ENCODE measurements around the gene ITIH2.
"Not testable (repeated sequence)": the region's sequence is repeated elsewhere in the genome, so short reads cannot be mapped to it uniquely, and the experiment has no call there.

The ITIH2 gene

GRCh38 chr10:7768417-7768816 is 65.3 kb downstream of the ITIH2 start:
- H3K36me3 ChIP-seq (ENCODE audit: control insufficient read depth in 1 of 2, insufficient read depth in 2 of 2, low read length in 2 of 2) = peaks cover 9 to 51% of the 10 kb centered on the region in 2 donors
- H3K27ac ChIP-seq (ENCODE audit: low read depth, low read length) = no peak overlapping the region
- no peaks in the 10 kb centered on the region for H3K4me1 ChIP-seq (ENCODE audit: control insufficient read depth in 1 of 2, insufficient read depth in 2 of 2, low read length in 2 of 2)

GRCh38 chr10:7773845-7774801 is 71.0 kb downstream of the ITIH2 start:
- H3K27ac ChIP-seq (ENCODE audit: low read depth, low read length) = no peak overlapping the region
- H3K36me3 ChIP-seq (ENCODE audit: control insufficient read depth in 1 of 2, insufficient read depth in 2 of 2, low read length in 2 of 2) = peaks cover 6 to 57% of the 10 kb centered on the region in 2 donors
- H3K27me3 ChIP-seq (ENCODE audit: control insufficient read depth in 1 of 2, insufficient read depth in 2 of 2, low read length in 2 of 2) = no peaks in the 10 kb centered on the region
- no peak overlapping the region for H3K4me3 ChIP-seq (ENCODE audit: low read depth in 1 of 2, low read length in 2 of 2)
- H3K9ac ChIP-seq (ENCODE audit: low read depth in 1 of 2, low read length in 2 of 2) = no peak overlapping the region
- no peaks in the 10 kb centered on the region for H3K4me1 ChIP-seq (ENCODE audit: control insufficient read depth in 1 of 2, insufficient read depth in 2 of 2, low read length in 2 of 2)
- H3K9me3 ChIP-seq (ENCODE audit: control insufficient read depth in 1 of 2, low read length in 2 of 2) = no peaks in the 10 kb centered on the region

More at GRCh38 chr10:7768417-7768816, 65.3 kb downstream of the ITIH2 start:
- H3K9ac ChIP-seq (ENCODE audit: low read depth in 1 of 2, low read length in 2 of 2) = no peak overlapping the region
- H3K9me3 ChIP-seq (ENCODE audit: control insufficient read depth in 1 of 2, low read length in 2 of 2) = no peaks in the 10 kb centered on the region
- H3K4me3 ChIP-seq (ENCODE audit: low read depth in 1 of 2, low read length in 2 of 2) = no peak overlapping the region
- H3K27me3 ChIP-seq (ENCODE audit: control insufficient read depth in 1 of 2, insufficient read depth in 2 of 2, low read length in 2 of 2) = no peaks in the 10 kb centered on the region

GRCh38 chr10:7776777-7777176 is 73.7 kb downstream of the ITIH2 start:
- Histone ChIP-seq H3K4me1 (ENCODE audit: control insufficient read depth in 1 of 2, insufficient read depth in 2 of 2, low read length in 2 of 2) (no peaks in the 10 kb centered on the region), H3K36me3 (ENCODE audit: control insufficient read depth in 1 of 2, insufficient read depth in 2 of 2, low read length in 2 of 2) (peaks cover 12 to 63% of the 10 kb centered on the region in 2 donors), H3K27ac (ENCODE audit: low read depth, low read length) (no peak overlapping the region), H3K9me3 (ENCODE audit: control insufficient read depth in 1 of 2, low read length in 2 of 2) (no peaks in the 10 kb centered on the region), H3K9ac (ENCODE audit: low read depth in 1 of 2, low read length in 2 of 2) (no peak overlapping the region), H3K27me3 (ENCODE audit: control insufficient read depth in 1 of 2, insufficient read depth in 2 of 2, low read length in 2 of 2) (no peaks in the 10 kb centered on the region), H3K4me3 (ENCODE audit: low read depth in 1 of 2, low read length in 2 of 2) (no peak overlapping the region)

- not testable (repeated sequence) for H3K9ac ChIP-seq (ENCODE audit: low read depth in 1 of 2, low read length in 2 of 2); H3K27ac ChIP-seq (ENCODE audit: low read depth, low read length); H3K27me3 ChIP-seq (ENCODE audit: control insufficient read depth in 1 of 2, insufficient read depth in 2 of 2, low read length in 2 of 2); H3K9me3 ChIP-seq (ENCODE audit: control insufficient read depth in 1 of 2, low read length in 2 of 2); H3K4me3 ChIP-seq (ENCODE audit: low read depth in 1 of 2, low read length in 2 of 2); H3K4me1 ChIP-seq (ENCODE audit: control insufficient read depth in 1 of 2, insufficient read depth in 2 of 2, low read length in 2 of 2)
- peaks cover 5 to 38% of the 10 kb centered on the region in 2 donors for H3K36me3 ChIP-seq (ENCODE audit: control insufficient read depth in 1 of 2, insufficient read depth in 2 of 2, low read length in 2 of 2)
Observed at GRCh38 chr10:7782194-7782593, 79.1 kb downstream of the ITIH2 start.

GRCh38 chr10:7786430-7786829 is 83.3 kb downstream of the ITIH2 start:
- Histone ChIP-seq H3K4me3 (ENCODE audit: low read depth in 1 of 2, low read length in 2 of 2) (peak overlapping the region; percentile 94 to 98), H3K27ac (ENCODE audit: low read depth, low read length) (no peak overlapping the region), H3K27me3 (ENCODE audit: control insufficient read depth in 1 of 2, insufficient read depth in 2 of 2, low read length in 2 of 2) (no peaks in the 10 kb centered on the region), H3K36me3 (ENCODE audit: control insufficient read depth in 1 of 2, insufficient read depth in 2 of 2, low read length in 2 of 2) (no peaks in the 10 kb centered on the region), H3K9ac (ENCODE audit: low read depth in 1 of 2, low read length in 2 of 2) (peak overlapping the region in 1 of 2 donors; percentile 87), H3K9me3 (ENCODE audit: control insufficient read depth in 1 of 2, low read length in 2 of 2) (no peaks in the 10 kb centered on the region), H3K4me1 (ENCODE audit: control insufficient read depth in 1 of 2, insufficient read depth in 2 of 2, low read length in 2 of 2) (peaks cover 25 to 26% of the 10 kb centered on the region in 2 donors)

- Histone ChIP-seq H3K9ac (ENCODE audit: low read depth in 1 of 2, low read length in 2 of 2) (peak overlapping the region; percentile 87 to 97), H3K9me3 (ENCODE audit: control insufficient read depth in 1 of 2, low read length in 2 of 2) (no peaks in the 10 kb centered on the region), H3K4me3 (ENCODE audit: low read depth in 1 of 2, low read length in 2 of 2) (peak overlapping the region; percentile 94 to 98), H3K36me3 (ENCODE audit: control insufficient read depth in 1 of 2, insufficient read depth in 2 of 2, low read length in 2 of 2) (peaks cover 0 to 3% of the 10 kb centered on the region in 2 donors), H3K4me1 (ENCODE audit: control insufficient read depth in 1 of 2, insufficient read depth in 2 of 2, low read length in 2 of 2) (peaks cover 26 to 31% of the 10 kb centered on the region in 2 donors), H3K27me3 (ENCODE audit: control insufficient read depth in 1 of 2, insufficient read depth in 2 of 2, low read length in 2 of 2) (no peaks in the 10 kb centered on the region), H3K27ac (ENCODE audit: low read depth, low read length) (peak overlapping the region; percentile 48)
Observed at GRCh38 chr10:7787150-7787856, 84.2 kb downstream of the ITIH2 start.

GRCh38 chr10:7787857-7788638 is 84.9 kb downstream of the ITIH2 start, which contains the start of the genes ATP5F1C and KIN:
TSS of gene ATP5F1C (plus strand) at chr10:7788177. CDS start at chr10:7788208, 31 bp downstream.
TSS of gene KIN (minus strand) at chr10:7787993. CDS start at chr10:7787933, 60 bp downstream.
- H3K27me3 ChIP-seq (ENCODE audit: control insufficient read depth in 1 of 2, insufficient read depth in 2 of 2, low read length in 2 of 2) = no peaks in the 10 kb centered on the region

GRCh38 chr10:7788639-7789286 is 85.6 kb downstream of the ITIH2 start:
- Histone ChIP-seq H3K4me1 (ENCODE audit: control insufficient read depth in 1 of 2, insufficient read depth in 2 of 2, low read length in 2 of 2) (peaks cover 26 to 36% of the 10 kb centered on the region in 2 donors), H3K36me3 (ENCODE audit: control insufficient read depth in 1 of 2, insufficient read depth in 2 of 2, low read length in 2 of 2) (peaks cover 0 to 8% of the 10 kb centered on the region in 2 donors), H3K27ac (ENCODE audit: low read depth, low read length) (peak overlapping the region; percentile 66), H3K4me3 (ENCODE audit: low read depth in 1 of 2, low read length in 2 of 2) (peak overlapping the region; percentile 94 to 98), H3K9ac (ENCODE audit: low read depth in 1 of 2, low read length in 2 of 2) (peak overlapping the region; percentile 87 to 97), H3K27me3 (ENCODE audit: control insufficient read depth in 1 of 2, insufficient read depth in 2 of 2, low read length in 2 of 2) (no peaks in the 10 kb centered on the region), H3K9me3 (ENCODE audit: control insufficient read depth in 1 of 2, low read length in 2 of 2) (no peaks in the 10 kb centered on the region)

More at GRCh38 chr10:7787857-7788638, 84.9 kb downstream of the ITIH2 start, which contains the start of the genes ATP5F1C and KIN:
- Histone ChIP-seq H3K4me3 (ENCODE audit: low read depth in 1 of 2, low read length in 2 of 2) (peak within 1 kb of the TSS; percentile 94 to 98), H3K9ac (ENCODE audit: low read depth in 1 of 2, low read length in 2 of 2) (peak within 1 kb of the TSS; percentile 87 to 97), H3K27ac (ENCODE audit: low read depth, low read length) (peak within 1 kb of the TSS; percentile 66), H3K4me1 (ENCODE audit: control insufficient read depth in 1 of 2, insufficient read depth in 2 of 2, low read length in 2 of 2) (peaks cover 26 to 35% of the 10 kb centered on the region in 2 donors), H3K36me3 (ENCODE audit: control insufficient read depth in 1 of 2, insufficient read depth in 2 of 2, low read length in 2 of 2) (peaks cover 0 to 5% of the 10 kb centered on the region in 2 donors), H3K9me3 (ENCODE audit: control insufficient read depth in 1 of 2, low read length in 2 of 2) (no peaks in the 10 kb centered on the region)

GRCh38 chr10:7789390-7789789 is 86.3 kb downstream of the ITIH2 start:
- peaks cover 26 to 38% of the 10 kb centered on the region in 2 donors for H3K4me1 ChIP-seq (ENCODE audit: control insufficient read depth in 1 of 2, insufficient read depth in 2 of 2, low read length in 2 of 2)
- H3K27ac ChIP-seq (ENCODE audit: low read depth, low read length) = no peak overlapping the region
- H3K4me3 ChIP-seq (ENCODE audit: low read depth in 1 of 2, low read length in 2 of 2) = peak overlapping the region; percentile 94 to 98
- H3K9ac ChIP-seq (ENCODE audit: low read depth in 1 of 2, low read length in 2 of 2) = peak overlapping the region; percentile 87 to 97
- H3K27me3 ChIP-seq (ENCODE audit: control insufficient read depth in 1 of 2, insufficient read depth in 2 of 2, low read length in 2 of 2) = no peaks in the 10 kb centered on the region
- peaks cover 0 to 8% of the 10 kb centered on the region in 2 donors for H3K36me3 ChIP-seq (ENCODE audit: control insufficient read depth in 1 of 2, insufficient read depth in 2 of 2, low read length in 2 of 2)
- H3K9me3 ChIP-seq (ENCODE audit: control insufficient read depth in 1 of 2, low read length in 2 of 2) = no peaks in the 10 kb centered on the region

All from duodenal mucosa (tissue), 2 donors.